ENCODE results near the gene NKTR. TPM values are rescaled to one million over a fixed set of nuclear protein-coding genes. Genes with fewer than 3 reads are reported as not detected.

The NKTR gene
- total and polyA plus RNA-seq, 2 of the 13 experiments (the other 11 are each of a cell fraction or from before 2014, with no cell fraction given): 41.3 to 59.6 TPM

DNA sequence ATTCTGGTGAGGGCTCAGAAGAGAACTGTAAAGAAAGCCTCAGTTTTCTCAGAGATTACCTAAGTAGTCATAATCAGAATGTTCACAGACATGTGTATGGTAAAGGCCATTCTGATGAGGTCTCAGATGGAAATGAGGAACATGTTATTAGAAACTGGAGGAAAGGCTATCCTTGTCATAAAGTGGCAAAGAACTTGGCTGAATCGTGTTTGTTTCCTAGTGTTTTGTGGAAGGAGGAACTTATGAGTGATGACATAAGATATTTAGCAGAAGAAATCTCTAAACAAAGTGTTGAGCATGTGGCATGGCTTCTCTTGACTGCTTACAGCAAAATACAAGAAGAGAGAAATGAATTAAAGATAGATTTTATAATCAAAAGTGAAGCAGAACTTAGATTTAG, 72.0 kb downstream of the NKTR start:
- ATAC-seq: no peak
- BruUV-seq (replicated peaks): no TSS peak
- Histone ChIP-seq H3K9ac (ENCODE audit: insufficient read depth, low read depth, low read length) (no peak overlapping the region), H2AFZ (ENCODE audit: low read length) (no peak overlapping the region), H3K79me2 (ENCODE audit: insufficient read depth, low read length) (no peaks in the 10 kb centered on the region), H3K27ac (ENCODE audit: extremely low read length, insufficient read depth, low read length) (no peak overlapping the region), H3K4me1 (ENCODE audit: insufficient read depth, low read length) (no peaks in the 10 kb centered on the region), H3K4me2 (ENCODE audit: low read depth, low read length) (no peak overlapping the region), H3K27me3 (ENCODE audit: control insufficient read depth in 1 of 2, insufficient read depth in 2 of 2, low read length in 2 of 2) (no peaks in the 10 kb centered on the region), H3K9me3 (ENCODE audit: low read length) (no peaks in the 10 kb centered on the region), H3K4me3 (replicated peaks in 1 of 3; ENCODE audit: insufficient read depth in 1 of 3, low read depth in 2 of 3, low read length in 3 of 3) (no peak overlapping the region), H4K20me1 (ENCODE audit: insufficient read depth, low read length) (no peaks in the 10 kb centered on the region), H3K36me3 (replicated peaks in 1 of 2; ENCODE audit: control insufficient read depth in 1 of 2, insufficient read depth in 2 of 2, low read length in 2 of 2) (no peaks in the 10 kb centered on the region)
- in situ Hi-C loops (cut with HindIII; ENCODE audit: extremely low pct_ligation_motif_present, low pct_unique_long_range_greater_than_20kb): no loop called here
- 3% methylated on average over 1 of the region's 1 CpG for WGBS (ENCODE audit: low lambda C conversion rate)
- no peak for FAIRE-seq
- CTCF ChIA-PET (ENCODE audit: low intra/inter-chr PET ratio, low total read pairs): no interaction called here
- DNase-seq (ENCODE audit: low spot score): no peak
- POLR2A ChIA-PET: no interaction called here
- intact Hi-C loops (cut with micrococcal nuclease; ENCODE audit: unreplicated experiment): no loop called here
- TF ChIP-seq NFYB (CRISPR knock-in tag; IDR thresholded peaks at IDR 0.05) (no peak), HNRNPUL1 (IDR thresholded peaks at IDR 0.05; ENCODE audit: low read depth, low read length) (no peak), ZNF292 (CRISPR knock-in tag; IDR thresholded peaks at IDR 0.05; ENCODE audit: borderline replicate concordance, low read depth) (no peak), CREB1 (IDR thresholded peaks at IDR 0.05) (no peak), CREB1 (CRISPR knock-in tag; IDR thresholded peaks at IDR 0.05) (no peak), CEBPG (CRISPR knock-in tag; IDR thresholded peaks at IDR 0.05) (no peak), XRCC5 (optimal IDR thresholded peaks at IDR 0.05; ENCODE audit: low read length) (no peak), RORA (CRISPR knock-in tag; IDR thresholded peaks at IDR 0.05) (no peak), SMYD3 (CRISPR knock-in tag; IDR thresholded peaks at IDR 0.05) (no peak), ZFP36L1 (CRISPR knock-in tag; IDR thresholded peaks at IDR 0.05) (no peak)
- TF ChIP-seq, protein P1, sequence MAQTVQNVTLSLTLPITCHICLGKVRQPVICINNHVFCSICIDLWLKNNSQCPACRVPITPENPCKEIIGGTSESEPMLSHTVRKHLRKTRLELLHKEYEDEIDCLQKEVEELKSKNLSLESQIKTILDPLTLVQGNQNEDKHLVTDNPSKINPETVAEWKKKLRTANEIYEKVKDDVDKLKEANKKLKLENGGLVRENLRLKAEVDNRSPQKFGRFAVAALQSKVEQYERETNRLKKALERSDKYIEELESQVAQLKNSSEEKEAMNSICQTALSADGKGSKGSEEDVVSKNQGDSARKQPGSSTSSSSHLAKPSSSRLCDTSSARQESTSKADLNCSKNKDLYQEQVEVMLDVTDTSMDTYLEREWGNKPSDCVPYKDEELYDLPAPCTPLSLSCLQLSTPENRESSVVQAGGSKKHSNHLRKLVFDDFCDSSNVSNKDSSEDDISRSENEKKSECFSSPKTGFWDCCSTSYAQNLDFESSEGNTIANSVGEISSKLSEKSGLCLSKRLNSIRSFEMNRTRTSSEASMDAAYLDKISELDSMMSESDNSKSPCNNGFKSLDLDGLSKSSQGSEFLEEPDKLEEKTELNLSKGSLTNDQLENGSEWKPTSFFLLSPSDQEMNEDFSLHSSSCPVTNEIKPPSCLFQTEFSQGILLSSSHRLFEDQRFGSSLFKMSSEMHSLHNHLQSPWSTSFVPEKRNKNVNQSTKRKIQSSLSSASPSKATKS (CRISPR knock-in tag; IDR thresholded peaks at IDR 0.05): no peak
- TF ChIP-seq, protein P2, sequence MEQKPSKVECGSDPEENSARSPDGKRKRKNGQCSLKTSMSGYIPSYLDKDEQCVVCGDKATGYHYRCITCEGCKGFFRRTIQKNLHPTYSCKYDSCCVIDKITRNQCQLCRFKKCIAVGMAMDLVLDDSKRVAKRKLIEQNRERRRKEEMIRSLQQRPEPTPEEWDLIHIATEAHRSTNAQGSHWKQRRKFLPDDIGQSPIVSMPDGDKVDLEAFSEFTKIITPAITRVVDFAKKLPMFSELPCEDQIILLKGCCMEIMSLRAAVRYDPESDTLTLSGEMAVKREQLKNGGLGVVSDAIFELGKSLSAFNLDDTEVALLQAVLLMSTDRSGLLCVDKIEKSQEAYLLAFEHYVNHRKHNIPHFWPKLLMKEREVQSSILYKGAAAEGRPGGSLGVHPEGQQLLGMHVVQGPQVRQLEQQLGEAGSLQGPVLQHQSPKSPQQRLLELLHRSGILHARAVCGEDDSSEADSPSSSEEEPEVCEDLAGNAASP (CRISPR knock-in tag; IDR thresholded peaks at IDR 0.05; ENCODE audit: borderline replicate concordance): no peak
- TF ChIP-seq, protein P3, sequence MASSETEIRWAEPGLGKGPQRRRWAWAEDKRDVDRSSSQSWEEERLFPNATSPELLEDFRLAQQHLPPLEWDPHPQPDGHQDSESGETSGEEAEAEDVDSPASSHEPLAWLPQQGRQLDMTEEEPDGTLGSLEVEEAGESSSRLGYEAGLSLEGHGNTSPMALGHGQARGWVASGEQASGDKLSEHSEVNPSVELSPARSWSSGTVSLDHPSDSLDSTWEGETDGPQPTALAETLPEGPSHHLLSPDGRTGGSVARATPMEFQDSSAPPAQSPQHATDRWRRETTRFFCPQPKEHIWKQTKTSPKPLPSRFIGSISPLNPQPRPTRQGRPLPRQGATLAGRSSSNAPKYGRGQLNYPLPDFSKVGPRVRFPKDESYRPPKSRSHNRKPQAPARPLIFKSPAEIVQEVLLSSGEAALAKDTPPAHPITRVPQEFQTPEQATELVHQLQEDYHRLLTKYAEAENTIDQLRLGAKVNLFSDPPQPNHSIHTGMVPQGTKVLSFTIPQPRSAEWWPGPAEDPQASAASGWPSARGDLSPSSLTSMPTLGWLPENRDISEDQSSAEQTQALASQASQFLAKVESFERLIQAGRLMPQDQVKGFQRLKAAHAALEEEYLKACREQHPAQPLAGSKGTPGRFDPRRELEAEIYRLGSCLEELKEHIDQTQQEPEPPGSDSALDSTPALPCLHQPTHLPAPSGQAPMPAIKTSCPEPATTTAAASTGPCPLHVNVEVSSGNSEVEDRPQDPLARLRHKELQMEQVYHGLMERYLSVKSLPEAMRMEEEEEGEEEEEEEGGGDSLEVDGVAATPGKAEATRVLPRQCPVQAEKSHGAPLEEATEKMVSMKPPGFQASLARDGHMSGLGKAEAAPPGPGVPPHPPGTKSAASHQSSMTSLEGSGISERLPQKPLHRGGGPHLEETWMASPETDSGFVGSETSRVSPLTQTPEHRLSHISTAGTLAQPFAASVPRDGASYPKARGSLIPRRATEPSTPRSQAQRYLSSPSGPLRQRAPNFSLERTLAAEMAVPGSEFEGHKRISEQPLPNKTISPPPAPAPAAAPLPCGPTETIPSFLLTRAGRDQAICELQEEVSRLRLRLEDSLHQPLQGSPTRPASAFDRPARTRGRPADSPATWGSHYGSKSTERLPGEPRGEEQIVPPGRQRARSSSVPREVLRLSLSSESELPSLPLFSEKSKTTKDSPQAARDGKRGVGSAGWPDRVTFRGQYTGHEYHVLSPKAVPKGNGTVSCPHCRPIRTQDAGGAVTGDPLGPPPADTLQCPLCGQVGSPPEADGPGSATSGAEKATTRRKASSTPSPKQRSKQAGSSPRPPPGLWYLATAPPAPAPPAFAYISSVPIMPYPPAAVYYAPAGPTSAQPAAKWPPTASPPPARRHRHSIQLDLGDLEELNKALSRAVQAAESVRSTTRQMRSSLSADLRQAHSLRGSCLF (CRISPR knock-in tag; IDR thresholded peaks at IDR 0.05; ENCODE audit: borderline replicate concordance): no peak
- TF ChIP-seq, protein P4, sequence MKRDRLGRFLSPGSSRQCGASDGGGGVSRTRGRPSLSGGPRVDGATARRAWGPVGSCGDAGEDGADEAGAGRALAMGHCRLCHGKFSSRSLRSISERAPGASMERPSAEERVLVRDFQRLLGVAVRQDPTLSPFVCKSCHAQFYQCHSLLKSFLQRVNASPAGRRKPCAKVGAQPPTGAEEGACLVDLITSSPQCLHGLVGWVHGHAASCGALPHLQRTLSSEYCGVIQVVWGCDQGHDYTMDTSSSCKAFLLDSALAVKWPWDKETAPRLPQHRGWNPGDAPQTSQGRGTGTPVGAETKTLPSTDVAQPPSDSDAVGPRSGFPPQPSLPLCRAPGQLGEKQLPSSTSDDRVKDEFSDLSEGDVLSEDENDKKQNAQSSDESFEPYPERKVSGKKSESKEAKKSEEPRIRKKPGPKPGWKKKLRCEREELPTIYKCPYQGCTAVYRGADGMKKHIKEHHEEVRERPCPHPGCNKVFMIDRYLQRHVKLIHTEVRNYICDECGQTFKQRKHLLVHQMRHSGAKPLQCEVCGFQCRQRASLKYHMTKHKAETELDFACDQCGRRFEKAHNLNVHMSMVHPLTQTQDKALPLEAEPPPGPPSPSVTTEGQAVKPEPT (CRISPR knock-in tag; IDR thresholded peaks at IDR 0.05; ENCODE audit: low read depth): no peak
